ENCODE measurements around the gene MRPS27. TPM values are rescaled to one million over a fixed set of nuclear protein-coding genes. Genes with fewer than 3 reads are reported as not detected.
A peak's percentile ranks its signal among the peaks of the same experiment; 100 is the strongest.

Gene MRPS27
- total and polyA plus RNA-seq, 9 of the 15 experiments (the other 6 are each of a cell fraction or from before 2014, with no cell fraction given): 73.6 to 144 (median 106) TPM

DNA sequence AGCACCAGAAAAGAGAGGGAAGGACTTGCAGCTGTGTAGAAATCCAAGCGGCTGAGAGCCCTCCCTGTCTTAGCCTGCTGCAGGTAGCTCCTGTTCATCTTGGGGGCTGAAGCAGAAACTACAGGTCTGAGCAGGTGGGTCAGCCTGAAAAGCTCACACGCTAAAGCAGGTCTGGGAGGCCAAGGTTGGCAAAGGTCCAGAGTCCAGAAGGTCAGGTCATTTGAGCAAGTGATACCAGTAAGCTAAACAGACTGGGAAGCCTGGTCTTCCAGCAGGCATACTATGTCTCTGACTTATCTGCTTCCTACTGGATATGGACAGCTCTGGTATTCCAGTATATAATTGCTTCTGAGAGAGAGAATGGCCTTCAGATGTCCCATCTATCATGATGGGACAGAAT, 26.4 kb upstream of the MRPS27 start:
- intact Hi-C loops (cut with micrococcal nuclease): no loop called here
- TF ChIP-seq ZNF780A (CRISPR knock-in tag; IDR thresholded peaks at IDR 0.05) (no peak), CBFA2T2 (conservative IDR thresholded peaks at IDR 0.05) (no peak), NFIC (IDR thresholded peaks at IDR 0.05) (peak; percentile 40; the same call in 1 of the 2 replicates), ZNF354B (CRISPR knock-in tag; IDR thresholded peaks at IDR 0.05) (no peak)
- in situ Hi-C loops (cut with MboI): no loop called here

DNA sequence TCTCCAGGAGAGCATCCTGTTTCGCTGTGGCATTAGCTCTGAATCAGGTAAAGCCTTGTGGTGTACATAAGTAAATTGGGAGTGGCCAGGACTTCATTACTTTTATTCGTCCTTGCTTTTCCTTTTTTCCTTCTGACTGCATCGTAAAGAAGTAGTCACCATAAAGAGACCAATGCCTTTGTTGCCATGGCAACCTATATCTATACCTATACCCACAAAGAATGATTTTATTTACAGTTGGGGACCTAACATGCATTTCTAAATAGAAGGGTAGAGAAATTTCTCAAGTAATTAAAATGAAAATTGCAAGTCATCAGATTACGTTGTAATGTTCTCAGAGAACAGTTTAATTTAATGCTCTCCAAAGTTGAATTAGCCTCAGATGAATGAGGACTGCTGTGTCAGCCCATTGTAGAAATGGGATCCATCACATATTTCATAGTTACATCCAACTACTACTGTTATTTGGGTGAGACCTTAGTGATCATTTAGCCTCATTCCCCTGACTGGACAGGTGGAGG, 18.7 kb upstream of the MRPS27 start:
- no peaks in the 10 kb centered on the region for H3K9me3 ChIP-seq (replicated peaks; ENCODE audit: control insufficient read depth, insufficient read depth, low read depth, low read length)
- H3K4me2 ChIP-seq (ENCODE audit: insufficient read depth, low read length): no peak overlapping the region
- no peaks in the 10 kb centered on the region for H3K9me1 ChIP-seq (ENCODE audit: control insufficient read depth, insufficient read depth, low read length)
- H3K27me3 ChIP-seq (ENCODE audit: control insufficient read depth in 2 of 2, insufficient read depth in 2 of 2, low read length in 2 of 2): no peaks in the 10 kb centered on the region
- H3K4me3 ChIP-seq: no peak overlapping the region
- DNase-seq (ENCODE audit: extremely low read depth in 1 of 4, low spot score in 3 of 4) (no peak), FAIRE-seq (no peak), ATAC-seq (no peak)
- H4K20me1 ChIP-seq (replicated peaks; ENCODE audit: control insufficient read depth, insufficient read depth, low read length): no peaks in the 10 kb centered on the region
- WGBS (ENCODE audit: insufficient coverage, low coverage, missing lambda C conversion rate): 87% methylated on average over 4 of the region's 4 CpGs
- no peak overlapping the region for H3K27ac ChIP-seq (ENCODE audit: extremely low read depth, low read depth, low read length)
- H3K36me3 ChIP-seq (ENCODE audit: control insufficient read depth, insufficient read depth, low read length): peaks cover 76% of the 10 kb centered on the region; the same call in 2 of the 3 replicates
- no TSS peak for BruUV-seq (replicated peaks)
- intact Hi-C loops (cut with micrococcal nuclease) (no loop called here), in situ Hi-C loops (cut with MboI) (no loop called here)
- POLR2A ChIA-PET: interaction anchor here (1.0 to 1.4 kb wide), 3 partner anchors 11 to 21 kb away, joined by 3 to 4 read pairs (median 3); partner anchors contain the start of genes MRPS27 and PTCD2
- H3K79me2 ChIP-seq (ENCODE audit: control insufficient read depth, insufficient read depth, low read length): no peaks in the 10 kb centered on the region
- H2AFZ ChIP-seq (ENCODE audit: low read depth, low read length): no peak overlapping the region
- H3K4me1 ChIP-seq (replicated peaks in 1 of 2; ENCODE audit: control insufficient read depth in 2 of 2, insufficient read depth in 2 of 2, low read length in 2 of 2): no peaks in the 10 kb centered on the region
- H3K9ac ChIP-seq (ENCODE audit: insufficient read depth in 1 of 2, low read depth in 2 of 2, low read length in 2 of 2): no peak overlapping the region
- CTCF ChIA-PET (ENCODE audit: low intra/inter-chr PET ratio): no interaction called here
- TF ChIP-seq FOXM1 (IDR thresholded peaks at IDR 0.05; ENCODE audit: low read depth) (no peak), FOXM1 (CRISPR knock-in tag; IDR thresholded peaks at IDR 0.05; ENCODE audit: low read depth) (no peak), BMI1 (IDR thresholded peaks at IDR 0.05; ENCODE audit: low read length) (no peak), ZNF75A (CRISPR knock-in tag; IDR thresholded peaks at IDR 0.05) (no peak), ZEB2 (IDR thresholded peaks at IDR 0.05) (no peak), MECOM (CRISPR knock-in tag; IDR thresholded peaks at IDR 0.05) (no peak), TRIM24 (IDR thresholded peaks at IDR 0.05) (no peak), POLR2H (tag; IDR thresholded peaks at IDR 0.05; ENCODE audit: low read depth) (no peak), ZC3H8 (IDR thresholded peaks at IDR 0.05) (no peak)
- TF ChIP-seq, protein P1, sequence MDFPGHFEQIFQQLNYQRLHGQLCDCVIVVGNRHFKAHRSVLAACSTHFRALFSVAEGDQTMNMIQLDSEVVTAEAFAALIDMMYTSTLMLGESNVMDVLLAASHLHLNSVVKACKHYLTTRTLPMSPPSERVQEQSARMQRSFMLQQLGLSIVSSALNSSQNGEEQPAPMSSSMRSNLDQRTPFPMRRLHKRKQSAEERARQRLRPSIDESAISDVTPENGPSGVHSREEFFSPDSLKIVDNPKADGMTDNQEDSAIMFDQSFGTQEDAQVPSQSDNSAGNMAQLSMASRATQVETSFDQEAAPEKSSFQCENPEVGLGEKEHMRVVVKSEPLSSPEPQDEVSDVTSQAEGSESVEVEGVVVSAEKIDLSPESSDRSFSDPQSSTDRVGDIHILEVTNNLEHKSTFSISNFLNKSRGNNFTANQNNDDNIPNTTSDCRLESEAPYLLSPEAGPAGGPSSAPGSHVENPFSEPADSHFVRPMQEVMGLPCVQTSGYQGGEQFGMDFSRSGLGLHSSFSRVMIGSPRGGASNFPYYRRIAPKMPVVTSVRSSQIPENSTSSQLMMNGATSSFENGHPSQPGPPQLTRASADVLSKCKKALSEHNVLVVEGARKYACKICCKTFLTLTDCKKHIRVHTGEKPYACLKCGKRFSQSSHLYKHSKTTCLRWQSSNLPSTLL (IDR thresholded peaks at IDR 0.05): no peak
- TF ChIP-seq, protein P2, sequence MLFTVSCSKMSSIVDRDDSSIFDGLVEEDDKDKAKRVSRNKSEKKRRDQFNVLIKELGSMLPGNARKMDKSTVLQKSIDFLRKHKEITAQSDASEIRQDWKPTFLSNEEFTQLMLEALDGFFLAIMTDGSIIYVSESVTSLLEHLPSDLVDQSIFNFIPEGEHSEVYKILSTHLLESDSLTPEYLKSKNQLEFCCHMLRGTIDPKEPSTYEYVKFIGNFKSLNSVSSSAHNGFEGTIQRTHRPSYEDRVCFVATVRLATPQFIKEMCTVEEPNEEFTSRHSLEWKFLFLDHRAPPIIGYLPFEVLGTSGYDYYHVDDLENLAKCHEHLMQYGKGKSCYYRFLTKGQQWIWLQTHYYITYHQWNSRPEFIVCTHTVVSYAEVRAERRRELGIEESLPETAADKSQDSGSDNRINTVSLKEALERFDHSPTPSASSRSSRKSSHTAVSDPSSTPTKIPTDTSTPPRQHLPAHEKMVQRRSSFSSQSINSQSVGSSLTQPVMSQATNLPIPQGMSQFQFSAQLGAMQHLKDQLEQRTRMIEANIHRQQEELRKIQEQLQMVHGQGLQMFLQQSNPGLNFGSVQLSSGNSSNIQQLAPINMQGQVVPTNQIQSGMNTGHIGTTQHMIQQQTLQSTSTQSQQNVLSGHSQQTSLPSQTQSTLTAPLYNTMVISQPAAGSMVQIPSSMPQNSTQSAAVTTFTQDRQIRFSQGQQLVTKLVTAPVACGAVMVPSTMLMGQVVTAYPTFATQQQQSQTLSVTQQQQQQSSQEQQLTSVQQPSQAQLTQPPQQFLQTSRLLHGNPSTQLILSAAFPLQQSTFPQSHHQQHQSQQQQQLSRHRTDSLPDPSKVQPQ (CRISPR knock-in tag; IDR thresholded peaks at IDR 0.05; ENCODE audit: borderline replicate concordance): no peak

More for the DNA sequence above, 26.4 kb upstream of the MRPS27 start:
- H3K9ac ChIP-seq (ENCODE audit: insufficient read depth in 1 of 2, low read depth in 2 of 2, low read length in 2 of 2): no peak overlapping the region
- H3K4me2 ChIP-seq (ENCODE audit: insufficient read depth, low read length): no peak overlapping the region
- CTCF ChIA-PET (ENCODE audit: low intra/inter-chr PET ratio): no interaction called here
- H3K79me2 ChIP-seq (ENCODE audit: control insufficient read depth, insufficient read depth, low read length): no peaks in the 10 kb centered on the region
- H3K27me3 ChIP-seq (ENCODE audit: control insufficient read depth in 2 of 2, insufficient read depth in 2 of 2, low read length in 2 of 2): no peaks in the 10 kb centered on the region
- no peak for FAIRE-seq
- 36% methylated on average over 2 of the region's 2 CpGs for WGBS (ENCODE audit: insufficient coverage, low coverage, missing lambda C conversion rate)
- H3K4me3 ChIP-seq: no peak overlapping the region
- no peak overlapping the region for H3K27ac ChIP-seq (ENCODE audit: extremely low read depth, low read depth, low read length)
- H3K9me1 ChIP-seq (ENCODE audit: control insufficient read depth, insufficient read depth, low read length): no peaks in the 10 kb centered on the region
- H4K20me1 ChIP-seq (replicated peaks; ENCODE audit: control insufficient read depth, insufficient read depth, low read length): no peaks in the 10 kb centered on the region
- BruUV-seq (replicated peaks): no TSS peak
- peaks cover 35% of the 10 kb centered on the region; the same call in 2 of the 3 replicates for H3K36me3 ChIP-seq (ENCODE audit: control insufficient read depth, insufficient read depth, low read length)
- no peaks in the 10 kb centered on the region for H3K4me1 ChIP-seq (replicated peaks in 1 of 2; ENCODE audit: control insufficient read depth in 2 of 2, insufficient read depth in 2 of 2, low read length in 2 of 2)
- ATAC-seq: no peak
- no peak for DNase-seq (ENCODE audit: extremely low read depth in 1 of 4, low spot score in 3 of 4)
- H2AFZ ChIP-seq (ENCODE audit: low read depth, low read length): no peak overlapping the region
- no peaks in the 10 kb centered on the region for H3K9me3 ChIP-seq (replicated peaks; ENCODE audit: control insufficient read depth, insufficient read depth, low read depth, low read length)
- POLR2A ChIA-PET: no interaction called here
